G401 (cell line): ENCODE results near the gene RAP1GAP. TPM values are rescaled to one million over a fixed set of nuclear protein-coding genes. Genes with fewer than 3 reads are reported as not detected.
A peak's percentile ranks its signal among the peaks of the same experiment; 100 is the strongest.
"Not testable (repeated sequence)": the region's sequence is repeated elsewhere in the genome, so short reads cannot be mapped to it uniquely, and the experiment has no call there.

Source experiments
- DNase-seq: peaks from one replicate; pipeline ENCODE4 v3.0.0-alpha.2; 2015; ENCODE audit warnings: low spot score
- in situ Hi-C: cut with HindIII; loops from 2 replicates; pipeline ENCODE4 v1.10.0; 2016; ENCODE audit warnings: low sequenced_read_pairs, mixed read lengths
- total RNA-seq: library from RNA; depleted of rRNA; stranded (reverse); fragments of >200 nt; shearing (Covaris generic); gene quantifications from 2 replicates; pipeline ENCODE4 v1.2.3, GENCODE V29; 2014

Gene RAP1GAP
- total RNA-seq, 1 experiment from 2014 or later: 3.7 TPM

- in situ Hi-C loops: loop anchor here (25.0 kb wide), 1 partner anchor 281 kb away; no protein-coding TSS in a partner anchor
- no peak for DNase-seq
Observed at GRCh38 chr1:21681426-21681825, 12.3 kb upstream of the RAP1GAP start.

GRCh38 chr1:21680918-21681317, 11.8 kb upstream of the RAP1GAP start:
- DNase-seq: no peak
- in situ Hi-C loops: loop anchor here (25.0 kb wide), 1 partner anchor 281 kb away; no protein-coding TSS in a partner anchor

- in situ Hi-C loops: loop anchor here (25.0 kb wide), 1 partner anchor 282 kb away; no protein-coding TSS in a partner anchor
- DNase-seq: no peak
Observed at GRCh38 chr1:21680381-21680780, 11.2 kb upstream of the RAP1GAP start.

- no peak for DNase-seq
- in situ Hi-C loops: loop anchor here (25.0 kb wide), 1 partner anchor 285 kb away; no protein-coding TSS in a partner anchor
Observed at GRCh38 chr1:21677168-21677567, 8.0 kb upstream of the RAP1GAP start.

GRCh38 chr1:21674957-21675356, 5.8 kb upstream of the RAP1GAP start:
- in situ Hi-C loops: loop anchor here (25.0 kb wide), 1 partner anchor 287 kb away; no protein-coding TSS in a partner anchor
- no peak for DNase-seq

- DNase-seq, in situ Hi-C loops: not testable (repeated sequence)
Observed at GRCh38 chr1:21673853-21674252, 4.7 kb upstream of the RAP1GAP start.

GRCh38 chr1:21673277-21673780, 4.2 kb upstream of the RAP1GAP start:
- in situ Hi-C loops: no loop called here
- peak; percentile 86 for DNase-seq

GRCh38 chr1:21672478-21673276, 3.5 kb upstream of the RAP1GAP start:
- in situ Hi-C loops: no loop called here
- no peak for DNase-seq

- in situ Hi-C loops: no loop called here
- peak; percentile 88 for DNase-seq
Observed at GRCh38 chr1:21671915-21672314, 2.8 kb upstream of the RAP1GAP start.

GRCh38 chr1:21670956-21671902, 2.1 kb upstream of the RAP1GAP start:
- peak; percentile 25 for DNase-seq
- in situ Hi-C loops: no loop called here

- DNase-seq: no peak
- in situ Hi-C loops: no loop called here
Observed at GRCh38 chr1:21670059-21670881, 1.1 kb upstream of the RAP1GAP start.

GRCh38 chr1:21668951-21669257, 253 bp downstream of the RAP1GAP start:
- DNase-seq: no peak
- in situ Hi-C loops: no loop called here

- in situ Hi-C loops: no loop called here
- DNase-seq: no peak
Observed at GRCh38 chr1:21668232-21668950, 766 bp downstream of the RAP1GAP start.

GRCh38 chr1:21667348-21668231, 1.6 kb downstream of the RAP1GAP start:
- in situ Hi-C loops: no loop called here
- no peak for DNase-seq

GRCh38 chr1:21666576-21667320, 2.4 kb downstream of the RAP1GAP start:
- in situ Hi-C loops: no loop called here

GRCh38 chr1:21665711-21666575, 3.2 kb downstream of the RAP1GAP start:
- in situ Hi-C loops: no loop called here
- peak; percentile 85 for DNase-seq

More at GRCh38 chr1:21666576-21667320, 2.4 kb downstream of the RAP1GAP start:
- peak; percentile 83 for DNase-seq
